Left forelimb (tissue), 1 donor: ENCODE data around the gene ZDHHC4.
A peak's percentile ranks its signal among the peaks of the same experiment; 100 is the strongest.

Experiments
- DNase-seq: peaks from one replicate; pipeline ENCODE4 v3.0.0-alpha.2; 2018; ENCODE audit warnings: low spot score

Gene ZDHHC4

GRCh38 chr7:6577369-6578113, at the start of gene ZDHHC4:
ZDHHC4 (plus strand) TSS chr7:6577454; CDS start chr7:6580562, 3,108 bp downstream.
- DNase-seq = peak; percentile 92

DNA sequence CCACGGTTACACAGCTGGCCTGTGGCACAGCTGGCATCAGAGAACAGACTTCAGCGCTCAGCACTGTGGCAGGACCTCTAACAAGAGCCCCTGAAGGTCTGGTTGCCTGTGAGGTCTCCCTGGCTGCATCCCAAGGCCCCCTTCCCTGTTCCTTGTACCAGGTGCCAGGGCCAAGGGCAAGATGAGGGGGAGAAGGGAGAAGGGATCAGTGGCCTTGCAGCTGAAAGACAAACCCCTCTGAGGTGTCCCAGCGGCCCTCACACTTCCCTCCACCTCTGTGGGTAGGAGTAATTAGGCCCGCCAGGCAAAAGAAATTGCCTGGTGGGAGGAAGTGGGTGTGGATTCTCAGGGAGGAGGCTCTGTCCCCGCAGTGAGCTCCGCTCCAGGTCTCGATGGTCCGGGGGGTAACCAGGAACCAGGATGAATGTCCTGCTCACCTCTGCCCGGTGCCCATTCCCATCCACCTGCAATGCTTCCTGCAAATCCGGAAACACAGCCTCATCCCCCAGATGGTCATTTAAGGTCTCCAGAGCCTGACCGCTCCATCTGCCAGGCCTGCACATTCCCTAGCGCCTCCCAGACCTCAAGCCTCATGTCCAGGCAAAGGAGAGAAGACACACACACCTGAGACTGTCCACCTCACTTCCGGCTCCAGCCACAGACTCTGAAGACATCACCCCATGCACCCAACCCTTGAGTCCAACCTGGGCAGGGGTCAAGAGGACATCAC, 48.7 kb upstream of the ZDHHC4 start:
- no peak for DNase-seq

DNA sequence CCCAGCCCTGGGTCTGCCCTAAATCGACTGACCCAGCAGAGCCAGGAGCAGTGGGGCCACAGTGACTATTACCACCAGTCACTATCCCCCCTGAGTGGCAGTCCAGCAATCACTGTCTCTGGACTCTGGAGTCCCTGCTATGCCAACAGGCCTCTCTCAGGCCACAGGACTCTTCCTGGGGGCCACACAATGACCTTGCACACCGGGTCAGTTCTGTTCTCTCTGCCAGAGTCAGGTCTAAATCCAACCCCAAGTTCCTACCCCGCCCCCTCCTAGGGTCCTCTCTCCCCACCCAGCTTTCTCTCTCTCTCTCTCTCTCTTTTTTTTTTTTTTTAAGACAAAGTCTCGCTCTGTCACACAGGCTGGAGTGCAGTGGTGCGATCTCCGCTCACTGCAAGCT, 47.6 kb upstream of the ZDHHC4 start:
- DNase-seq = no peak

DNA sequence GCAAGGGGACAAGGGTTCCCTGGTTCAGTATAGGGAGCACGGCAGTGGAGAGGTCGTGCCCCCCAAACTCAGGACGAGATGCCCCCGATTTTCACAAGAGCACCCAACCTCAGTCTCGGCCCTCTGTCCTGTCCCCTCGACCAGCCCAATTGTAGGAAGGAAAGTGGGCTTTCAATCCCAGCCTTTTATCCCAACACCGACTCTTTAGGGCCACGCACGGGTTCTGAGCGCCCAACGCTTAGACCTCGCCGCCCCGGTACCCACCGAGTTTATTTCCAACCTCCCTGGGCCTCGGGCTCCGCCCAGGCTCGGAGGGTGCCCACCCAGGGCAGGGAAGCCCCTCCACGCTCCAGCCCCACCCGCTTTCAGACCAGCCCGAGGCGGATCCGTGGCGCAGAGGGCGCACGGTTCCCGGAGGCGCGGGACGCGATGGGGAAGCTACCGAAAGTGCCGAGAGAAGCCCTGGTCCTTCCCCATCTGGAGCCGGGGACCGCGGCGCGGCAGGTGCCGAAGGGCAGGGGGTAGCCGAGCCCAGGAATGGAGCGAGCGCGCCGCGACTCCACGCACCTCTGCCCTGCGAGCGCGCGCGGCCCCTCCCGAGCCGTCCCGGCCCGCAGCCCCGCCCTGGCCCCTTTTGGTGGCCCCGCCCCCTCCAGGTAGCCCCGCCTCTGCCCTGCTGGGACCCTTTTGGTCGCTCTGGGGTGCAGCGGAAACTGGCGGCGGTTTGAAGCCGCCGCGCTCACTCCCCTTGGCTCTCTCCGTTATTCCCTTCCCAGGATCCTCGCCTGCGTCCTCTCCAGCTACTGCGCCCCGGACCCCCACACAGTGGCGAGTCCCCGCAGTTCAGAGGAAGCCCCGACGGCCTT, 46.4 kb upstream of the ZDHHC4 start:
- no peak for DNase-seq

GRCh38 chr7:6531492-6532279, 45.6 kb upstream of the ZDHHC4 start:
- no peak for DNase-seq

DNA sequence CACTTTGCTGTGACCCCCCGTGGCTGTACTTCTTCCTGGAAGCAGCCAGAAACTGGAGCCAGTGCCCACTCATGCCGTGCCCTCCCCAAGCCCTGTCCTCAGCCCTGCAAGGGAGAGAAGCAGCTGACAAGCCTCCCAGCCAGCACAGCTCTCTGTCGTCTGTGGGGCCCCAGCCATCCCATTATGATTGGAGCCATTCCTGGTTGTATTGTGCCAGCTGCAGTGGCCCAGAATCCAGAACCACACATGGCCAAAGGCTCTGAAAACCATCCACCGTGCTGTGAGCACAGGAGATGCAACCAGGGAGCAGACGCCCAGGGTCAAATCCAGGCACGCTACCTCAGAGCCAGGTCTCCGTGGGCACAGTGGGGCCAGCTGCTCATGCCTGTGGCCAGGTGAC, 44.7 kb upstream of the ZDHHC4 start:
- DNase-seq = no peak

DNA sequence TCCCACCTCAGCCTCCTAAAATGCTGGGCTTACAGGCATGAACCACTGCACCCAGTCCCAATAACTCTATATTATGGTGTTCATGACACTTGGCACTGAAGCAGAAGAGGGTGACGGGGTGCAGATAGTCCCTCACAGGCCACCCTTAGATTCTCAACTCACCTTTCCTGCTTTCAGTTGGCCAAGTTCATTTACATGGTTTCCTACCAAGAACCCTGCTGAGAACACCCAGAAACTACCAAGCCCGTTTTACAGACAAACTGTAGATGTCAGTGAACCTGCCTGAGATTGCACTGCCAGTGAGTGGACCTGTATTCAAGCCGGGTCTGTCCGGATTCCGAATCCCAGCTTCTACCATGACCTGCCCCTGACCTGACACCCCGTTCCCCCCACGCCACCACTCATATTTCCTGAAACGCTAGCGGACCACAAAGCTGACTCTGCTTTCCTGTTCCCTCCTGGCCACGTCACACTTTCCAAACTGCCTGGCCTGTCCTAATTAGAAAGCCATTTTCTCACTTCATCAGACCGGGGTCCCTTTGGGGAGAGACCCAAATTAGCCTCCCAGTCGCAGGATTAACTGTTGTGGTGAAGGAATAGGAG, 43.3 kb upstream of the ZDHHC4 start:
- DNase-seq = no peak

- no peak for DNase-seq
Observed at GRCh38 chr7:6536262-6537260, 40.7 kb upstream of the ZDHHC4 start.

DNA sequence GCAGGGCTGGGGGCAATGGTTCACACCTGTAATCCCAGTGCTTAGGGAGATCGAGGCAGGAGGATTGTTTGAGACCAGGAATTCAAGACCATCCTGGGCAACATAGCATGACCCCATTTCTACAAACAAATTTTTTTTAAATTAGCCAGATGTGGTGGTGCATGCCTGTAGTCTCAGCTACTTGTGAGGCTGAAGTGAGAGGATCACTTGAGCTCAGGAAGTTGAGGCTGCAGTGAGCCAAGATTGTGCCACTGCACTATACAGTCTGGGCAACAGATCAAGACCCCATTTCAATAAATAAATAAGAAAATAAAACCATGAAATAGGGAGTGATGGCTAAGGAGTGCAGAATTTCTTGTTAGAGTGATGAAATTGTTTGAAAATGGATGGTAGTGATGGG, 34.9 kb upstream of the ZDHHC4 start:
- DNase-seq = no peak

DNA sequence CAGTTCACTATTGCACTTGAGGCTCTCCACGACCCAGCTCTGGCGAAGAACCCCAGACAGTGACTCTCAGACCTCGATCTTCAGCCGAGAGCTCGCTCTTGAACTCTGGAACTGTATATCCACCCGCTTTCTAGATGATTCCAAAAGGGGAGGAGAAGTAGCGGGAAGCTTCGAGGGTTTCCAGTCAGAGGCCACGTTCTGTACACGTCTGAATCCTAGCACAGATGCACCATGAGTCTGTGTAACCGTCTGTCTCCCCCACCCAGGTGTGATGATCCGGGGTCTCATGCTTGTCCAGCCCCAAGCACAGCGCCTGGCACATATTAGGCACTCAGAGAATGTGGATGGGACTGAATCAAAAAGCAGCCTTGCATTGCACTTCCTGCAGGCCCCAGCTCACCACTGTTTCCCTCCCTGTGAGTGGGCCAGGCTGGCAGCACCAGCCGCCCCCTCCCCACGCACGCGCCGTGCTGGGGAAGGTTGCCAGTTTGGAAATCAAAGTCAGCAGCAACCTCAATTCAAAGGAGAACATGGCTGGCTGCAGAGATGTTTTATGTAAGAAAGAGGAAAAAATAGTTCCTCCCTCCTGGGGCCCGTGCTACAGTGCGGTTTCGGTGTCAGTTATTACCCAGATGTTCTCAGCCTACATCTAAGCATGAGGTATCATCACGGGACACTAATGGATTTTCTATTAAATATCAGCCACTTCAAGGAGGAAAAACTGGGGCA, 31.7 kb upstream of the ZDHHC4 start:
- no peak for DNase-seq

DNA sequence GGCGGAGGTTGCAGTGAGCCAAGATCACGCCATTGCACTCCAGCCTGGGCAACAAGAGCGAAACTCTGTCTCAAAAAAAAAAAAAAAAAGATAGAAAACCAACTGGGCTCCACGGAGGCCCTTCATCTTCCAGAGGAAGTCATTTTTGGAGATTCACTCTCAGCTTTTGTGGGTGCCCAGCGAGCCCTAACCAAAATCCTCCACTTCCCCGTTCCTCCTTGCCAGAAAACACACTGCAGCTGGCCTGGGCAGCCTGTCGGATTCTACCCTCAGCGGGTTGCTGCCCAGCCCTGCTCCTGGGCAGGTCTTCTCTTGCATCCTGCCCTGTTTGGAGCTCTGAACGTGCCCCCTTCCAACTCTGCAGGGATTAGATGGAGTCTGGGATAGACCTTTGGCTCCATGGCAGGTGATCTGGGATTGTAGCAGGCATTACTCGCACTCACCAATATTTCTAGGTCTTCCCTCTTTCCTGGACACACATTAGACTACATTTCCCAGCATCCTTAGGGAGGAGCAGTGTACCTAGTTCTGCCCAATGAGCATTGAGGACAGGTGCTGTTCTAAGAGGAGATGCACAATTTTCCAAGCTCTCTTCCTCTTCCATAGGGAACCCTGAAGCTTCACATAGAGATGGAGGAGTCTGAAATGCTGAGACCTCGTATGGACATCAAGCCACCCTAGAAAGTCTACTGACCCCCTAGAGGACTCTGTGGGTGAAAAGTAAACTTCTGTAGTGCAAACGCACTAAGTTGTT, 30.6 kb upstream of the ZDHHC4 start:
- DNase-seq = no peak

- DNase-seq = no peak
Observed at GRCh38 chr7:6547400-6547799, 29.9 kb upstream of the ZDHHC4 start.

DNA sequence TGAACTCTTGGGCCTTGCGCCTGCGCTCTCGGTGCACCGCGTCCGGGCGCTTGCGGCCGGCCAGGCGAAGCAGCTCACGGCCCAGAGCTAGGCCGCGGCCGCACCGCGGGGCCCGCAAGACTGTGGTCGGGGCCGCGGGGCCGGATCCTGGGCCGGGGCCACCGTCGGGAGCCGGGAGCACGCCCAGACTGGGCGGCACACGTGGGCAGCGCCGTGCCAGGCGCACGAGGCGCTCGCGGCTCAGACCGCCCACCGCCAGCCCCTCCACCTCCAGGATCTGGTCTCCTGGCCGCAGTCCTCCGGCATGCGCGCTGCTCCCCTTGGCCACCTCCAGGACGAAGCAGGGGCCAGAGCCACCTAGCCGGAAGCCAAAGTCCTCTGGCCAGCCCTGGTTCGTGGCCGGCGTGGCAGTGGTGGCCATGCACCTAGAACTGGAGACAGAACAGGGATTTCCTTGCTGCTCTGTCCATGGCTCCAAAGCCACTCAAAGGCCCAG, 26.2 kb upstream of the ZDHHC4 start, which contains the start of gene GRID2IP:
Gene GRID2IP, minus strand, starts transcription at position 446 of the 496 bp plus-strand sequence. Its CDS starts 25 bp downstream, at position 421.
- DNase-seq = no peak

DNA sequence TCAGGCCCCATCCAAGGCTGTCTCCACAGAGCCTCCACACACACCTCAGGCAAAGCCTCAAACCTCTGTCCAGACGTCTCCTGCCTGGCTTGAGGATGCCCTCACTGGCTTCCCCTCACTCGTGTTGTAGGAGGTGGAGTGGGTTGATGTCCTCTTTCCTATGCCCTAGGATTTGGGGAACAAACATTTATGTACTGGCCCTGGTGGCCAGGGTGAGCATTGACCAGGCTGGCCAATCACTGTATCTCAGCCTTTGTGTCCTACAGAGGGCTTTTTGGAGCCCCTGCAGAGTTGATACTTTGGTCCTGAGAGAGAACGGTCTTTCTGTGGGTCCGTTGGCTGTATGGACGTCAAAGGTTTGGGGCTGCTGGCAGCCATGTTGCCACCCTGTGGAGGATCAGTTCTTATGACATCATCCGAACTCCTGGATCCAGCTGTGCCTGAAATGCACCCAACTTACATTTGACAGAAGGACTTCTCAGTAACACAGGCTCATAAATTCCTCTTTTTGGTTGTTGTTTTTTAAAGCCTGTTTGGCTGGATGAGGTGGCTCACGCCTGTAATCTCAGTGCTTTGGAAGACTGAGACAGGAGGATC, 23.7 kb upstream of the ZDHHC4 start:
- no peak for DNase-seq

DNA sequence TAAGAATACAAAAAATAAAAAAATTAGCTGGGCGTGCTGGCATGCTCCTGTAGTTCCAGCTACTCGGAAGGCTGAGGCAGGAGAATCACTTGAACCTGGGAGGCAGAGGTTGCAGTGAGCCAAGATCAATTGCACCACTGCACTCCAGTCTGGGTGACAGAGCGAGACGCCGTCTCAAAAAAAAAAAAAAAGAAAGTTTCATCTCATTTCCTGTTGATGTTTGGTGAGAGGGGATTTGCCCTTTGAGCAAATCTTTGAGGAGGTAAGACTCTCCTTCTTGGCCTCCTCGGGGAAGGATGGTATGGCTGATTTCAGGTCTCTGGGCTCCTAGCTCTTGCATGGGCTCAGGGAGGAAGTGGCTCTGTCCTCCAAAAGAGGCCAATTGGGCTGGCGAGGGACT, 22.4 kb upstream of the ZDHHC4 start:
- DNase-seq = no peak

DNA sequence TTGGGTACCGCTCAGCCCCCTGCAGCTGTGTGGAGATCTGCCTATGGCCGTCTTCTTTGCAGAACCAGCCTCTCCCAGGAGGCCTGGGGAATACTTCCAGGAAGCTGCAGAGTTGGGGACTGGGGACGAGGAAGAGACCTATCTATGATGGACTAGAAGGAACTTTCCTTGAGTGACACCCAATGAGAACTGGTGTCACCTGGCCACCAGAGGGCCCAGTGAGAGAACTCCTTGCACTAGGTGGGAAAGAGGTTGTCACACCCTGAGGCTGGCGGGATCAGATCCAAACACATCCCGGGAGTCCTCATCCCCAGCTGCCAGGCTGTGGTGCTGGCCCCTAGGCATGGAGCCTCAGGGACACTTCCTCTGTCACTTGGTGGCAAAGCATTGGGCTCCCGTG, 21.1 kb upstream of the ZDHHC4 start:
- DNase-seq = no peak

DNA sequence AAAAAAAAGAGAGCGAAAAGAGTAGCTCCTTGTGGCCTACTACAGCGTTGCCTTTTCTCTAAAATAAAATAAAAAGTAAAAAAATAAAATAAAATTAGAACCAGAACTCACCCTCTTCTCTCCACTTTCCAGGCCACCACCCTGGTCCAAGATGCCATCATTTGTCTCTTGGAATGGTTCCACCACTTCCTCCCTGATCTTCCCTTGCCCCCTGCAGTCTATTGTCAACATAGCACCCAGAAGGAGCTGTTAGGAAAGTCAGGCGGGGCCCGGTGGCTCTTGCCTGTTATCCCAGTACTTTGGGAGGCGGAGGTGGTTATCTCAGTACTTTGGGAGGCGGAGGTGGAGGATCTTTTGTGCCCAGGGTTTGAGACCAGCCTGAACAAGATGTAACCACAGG, 18.4 kb upstream of the ZDHHC4 start:
- DNase-seq = no peak

- DNase-seq = no peak
Observed at GRCh38 chr7:6559896-6560295, 17.4 kb upstream of the ZDHHC4 start.
